Endothelial cell (in vitro differentiated cells): ENCODE results near the gene VPS13D. TPM values are rescaled to one million over a fixed set of nuclear protein-coding genes. Genes with fewer than 3 reads are reported as not detected.

ENCODE experiments used
- DNase-seq: peaks from one replicate; pipeline ENCODE4 v3.0.0; 2021; ENCODE audit warnings: low spot score
- H3K27ac Mint-ChIP-seq: one replicate; pipeline ENCODE4 v1.8.0; 2021; ENCODE audit warnings: mixed read lengths, inconsistent platforms; ENCODE audit not compliant: unreplicated experiment
- H3K27me3 Mint-ChIP-seq: one replicate; pipeline ENCODE4 v1.8.0; 2021; ENCODE audit warnings: mild to moderate bottlenecking, moderate library complexity, mixed read lengths, inconsistent platforms; ENCODE audit not compliant: unreplicated experiment
- H3K36me3 Mint-ChIP-seq: one replicate; pipeline ENCODE4 v1.8.0; 2021; ENCODE audit warnings: mild to moderate bottlenecking, low read depth, mixed read lengths, inconsistent platforms; ENCODE audit not compliant: unreplicated experiment
- H3K4me1 Mint-ChIP-seq: one replicate; pipeline ENCODE4 v1.8.0; 2021; ENCODE audit warnings: mild to moderate bottlenecking, mixed read lengths, inconsistent platforms; ENCODE audit not compliant: unreplicated experiment
- H3K4me3 Mint-ChIP-seq: one replicate; pipeline ENCODE4 v1.8.0; 2021; ENCODE audit warnings: mild to moderate bottlenecking, mixed read lengths, inconsistent platforms; ENCODE audit not compliant: unreplicated experiment
- H3K9me3 Mint-ChIP-seq: one replicate; pipeline ENCODE4 v1.8.0; 2021; ENCODE audit warnings: mixed read lengths, inconsistent platforms; ENCODE audit not compliant: unreplicated experiment
- CTCF ChIP-seq: fragments of 200-600 bp; sonication (generic); IDR thresholded peaks from one replicate; pipeline ENCODE4 v1.5.0; 2021; ENCODE audit warnings: antibody characterized with exemption; ENCODE audit not compliant: unreplicated experiment
- total RNA-seq: library from RNA; stranded (reverse); fragmentation: NEBNext Ultra II Directional; extraction: Animal tissue kit (Norgen Biotek cat#: 25700); gene quantifications from one replicate; pipeline ENCODE4 v1.2.1, GENCODE V29; 2021; ENCODE audit not compliant: unreplicated experiment

The VPS13D gene
- total RNA-seq, 1 donor from 2014 or later, result 37.8 TPM

- no peak for DNase-seq
- peak overlapping the region; percentile 98 for H3K27ac Mint-ChIP-seq
- TF ChIP-seq CTCF, result no peak
Measured at GRCh38 chr1:12434686-12435085, 204.9 kb downstream of the VPS13D start.

GRCh38 chr1:12435639-12436344 lies 206.0 kb downstream of the VPS13D start:
- DNase-seq, result no peak
- Mint-ChIP-seq H3K27me3 (peaks cover 7% of the 10 kb centered on the region), H3K36me3 (peaks cover 26% of the 10 kb centered on the region), H3K4me1 (peaks cover 68% of the 10 kb centered on the region), H3K4me3 (peak overlapping the region; percentile 47), H3K27ac (peak overlapping the region; percentile 98), H3K9me3 (no peaks in the 10 kb centered on the region)
- TF ChIP-seq CTCF, result no peak

More at GRCh38 chr1:12434686-12435085, 204.9 kb downstream of the VPS13D start:
- no peaks in the 10 kb centered on the region for H3K9me3 Mint-ChIP-seq
- H3K4me1 Mint-ChIP-seq, result peaks cover 68% of the 10 kb centered on the region
- peak overlapping the region; percentile 62 for H3K4me3 Mint-ChIP-seq
- H3K36me3 Mint-ChIP-seq, result peaks cover 21% of the 10 kb centered on the region
- H3K27me3 Mint-ChIP-seq, result peaks cover 7% of the 10 kb centered on the region

GRCh38 chr1:12436345-12436658 lies 206.5 kb downstream of the VPS13D start:
- Mint-ChIP-seq H3K27me3 (peaks cover 7% of the 10 kb centered on the region), H3K4me1 (peaks cover 68% of the 10 kb centered on the region), H3K4me3 (peak overlapping the region; percentile 47), H3K27ac (peak overlapping the region; percentile 98), H3K9me3 (no peaks in the 10 kb centered on the region), H3K36me3 (peaks cover 26% of the 10 kb centered on the region)
- DNase-seq, result no peak
- no peak for TF ChIP-seq CTCF

GRCh38 chr1:12436817-12437599 lies 207.2 kb downstream of the VPS13D start:
- peaks cover 7% of the 10 kb centered on the region for H3K27me3 Mint-ChIP-seq
- TF ChIP-seq CTCF, result no peak

GRCh38 chr1:12437629-12438028 lies 207.8 kb downstream of the VPS13D start:
- peak overlapping the region; percentile 47 for H3K4me3 Mint-ChIP-seq
- no peak for DNase-seq
- peaks cover 27% of the 10 kb centered on the region for H3K36me3 Mint-ChIP-seq
- peaks cover 7% of the 10 kb centered on the region for H3K27me3 Mint-ChIP-seq
- peaks cover 65% of the 10 kb centered on the region for H3K4me1 Mint-ChIP-seq
- no peaks in the 10 kb centered on the region for H3K9me3 Mint-ChIP-seq
- no peak overlapping the region for H3K27ac Mint-ChIP-seq
- TF ChIP-seq CTCF, result no peak

More at GRCh38 chr1:12436817-12437599, 207.2 kb downstream of the VPS13D start:
- Mint-ChIP-seq H3K4me3 (no peak overlapping the region), H3K9me3 (no peaks in the 10 kb centered on the region), H3K4me1 (peaks cover 65% of the 10 kb centered on the region), H3K36me3 (peaks cover 26% of the 10 kb centered on the region), H3K27ac (peak overlapping the region; percentile 89)
- DNase-seq, result no peak
